Activated CD4-positive, alpha-beta T cell treated with anti-CD3 and anti-CD28 coated beads, Interleukin-2, Interleukin-6, amounts not matched to agents 100 ng/mL and 50 ng/mL, durations not matched to agents 16 hours and 8 hours (primary cell): ENCODE measurements around the gene HMCN1.

Experiments used
- DNase-seq: peaks from one replicate; pipeline ENCODE4 v3.0.0-alpha.2; 2020

The HMCN1 gene

DNA sequence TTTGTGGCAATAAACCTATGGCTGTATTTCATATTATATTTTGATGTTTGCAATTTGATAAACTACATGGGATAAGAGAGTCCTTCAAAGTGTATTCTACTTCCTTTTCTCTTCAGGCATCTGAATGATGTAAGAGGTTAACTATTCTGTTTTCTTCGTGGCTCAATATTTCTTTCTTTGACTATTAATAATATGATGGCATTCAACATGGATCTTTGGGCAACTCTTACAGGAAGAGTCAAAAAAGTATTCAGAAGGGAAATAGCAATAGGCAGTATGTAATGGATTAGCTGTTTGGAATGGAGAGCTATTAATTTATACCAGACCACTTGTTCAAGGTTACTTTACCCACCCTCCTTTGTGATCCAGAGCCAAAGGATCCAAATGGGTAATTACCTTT, 74.4 kb downstream of the HMCN1 start:
- no peak for DNase-seq

DNA sequence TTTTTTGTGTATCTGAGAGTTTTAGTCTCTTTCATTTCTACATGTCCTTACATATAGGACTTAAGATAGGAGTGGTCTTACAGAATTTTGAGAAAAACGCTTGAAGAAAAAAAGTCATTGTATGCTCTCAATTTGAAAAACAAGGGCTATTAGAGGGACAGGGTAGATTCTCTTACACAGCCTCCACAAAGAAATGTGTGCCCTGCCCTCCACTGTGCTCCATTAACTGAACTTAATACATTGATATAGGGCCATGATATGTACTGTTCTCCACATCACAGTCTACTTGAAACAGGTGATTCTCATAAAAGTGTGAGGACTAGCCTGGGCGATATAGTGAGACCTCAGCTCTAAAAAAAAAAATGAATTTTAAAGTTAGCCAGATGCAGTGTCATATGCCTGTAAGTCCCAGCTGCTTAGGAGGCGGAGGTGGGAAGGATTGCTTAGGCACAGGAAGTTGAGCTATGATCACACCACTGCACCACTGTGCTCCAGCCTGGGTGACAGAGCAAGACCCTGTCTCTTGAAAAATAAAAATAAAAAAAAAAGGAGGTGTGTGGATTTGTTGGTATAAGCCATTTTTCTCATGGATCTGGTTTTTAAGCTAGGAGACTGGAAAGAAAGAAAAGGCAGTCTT, 77.0 kb downstream of the HMCN1 start:
- DNase-seq, result no peak

DNA sequence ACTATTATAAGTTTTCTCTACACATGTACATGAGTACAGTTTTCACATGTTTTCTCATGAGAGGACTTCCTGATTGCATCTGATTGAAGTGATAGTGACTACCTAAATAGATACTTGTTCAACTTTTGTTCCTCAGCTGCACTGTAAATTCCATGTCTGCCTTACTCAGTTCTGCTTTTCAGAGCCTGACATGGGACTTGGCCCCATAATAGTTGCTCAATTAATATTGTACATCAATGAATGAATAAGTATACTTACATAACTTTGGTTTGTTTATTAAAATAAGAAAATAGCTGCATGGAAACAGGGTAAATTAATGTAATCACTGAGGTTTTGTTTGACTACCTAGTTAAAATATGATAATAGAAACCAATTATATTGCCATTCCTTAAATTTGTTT, 78.7 kb downstream of the HMCN1 start:
- no peak for DNase-seq

DNA sequence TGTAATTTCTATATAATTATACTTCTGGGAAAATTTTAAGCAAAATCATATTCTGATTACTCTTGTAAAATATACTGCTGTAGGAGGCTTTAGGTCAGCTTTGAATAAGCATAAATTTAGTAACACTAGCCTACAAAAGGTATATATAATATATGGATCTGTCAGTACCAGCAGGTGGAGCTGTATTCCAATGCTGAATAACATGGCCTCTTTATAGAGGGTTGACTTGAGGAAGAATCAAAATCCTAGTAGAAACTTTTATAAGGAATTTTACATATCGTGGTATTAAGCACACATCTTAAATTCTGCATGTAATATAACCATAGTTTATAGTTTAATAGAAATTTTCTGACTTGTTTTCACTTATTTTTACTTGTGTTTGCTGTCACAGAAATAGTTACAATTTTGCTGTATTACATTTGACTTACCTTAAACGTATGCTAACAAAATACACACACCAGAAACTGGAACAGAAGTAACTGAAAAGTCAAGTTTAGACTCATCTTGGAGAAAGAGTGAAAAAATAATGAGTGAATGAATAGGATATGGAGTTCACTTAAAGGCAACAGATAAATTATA, 79.3 kb downstream of the HMCN1 start:
- DNase-seq, result peak; percentile 42

DNA sequence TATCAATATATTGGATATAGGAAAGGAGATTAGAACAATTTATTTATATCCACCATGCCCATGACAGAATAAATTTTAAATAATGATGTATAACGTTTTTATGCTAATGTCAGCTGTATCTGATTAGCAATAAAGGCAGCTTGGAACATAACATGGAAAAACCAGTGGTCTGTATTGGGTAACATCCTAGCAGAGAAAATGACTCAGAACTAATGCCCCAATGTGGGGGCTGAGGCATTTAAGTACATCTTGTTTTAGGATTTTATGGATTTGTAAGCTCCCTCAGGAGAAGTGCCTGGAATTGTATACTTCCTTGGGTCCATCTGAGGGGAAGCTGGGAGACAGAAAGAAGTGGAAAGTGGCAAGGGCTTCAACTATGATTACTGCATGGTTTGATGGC, 82.3 kb downstream of the HMCN1 start:
- DNase-seq, result no peak

DNA sequence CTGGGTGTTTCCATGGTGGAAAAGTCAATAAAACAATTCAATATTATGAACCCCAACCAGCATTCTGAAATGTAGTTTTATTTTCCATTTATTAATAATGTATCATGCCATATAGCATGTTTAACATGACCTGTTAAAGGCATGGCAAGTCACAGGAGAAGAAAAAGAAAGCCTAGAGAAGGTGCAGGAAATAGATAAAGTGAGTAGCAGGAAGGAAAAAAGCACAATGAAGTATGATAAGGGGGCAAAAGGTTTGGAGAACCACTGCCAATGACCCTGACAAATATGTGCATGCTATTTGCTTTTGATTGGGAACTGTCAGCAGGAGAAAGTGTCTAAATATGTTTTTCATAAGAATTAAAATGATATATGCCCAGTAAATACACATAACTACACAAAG, 85.6 kb downstream of the HMCN1 start:
- DNase-seq, result no peak

DNA sequence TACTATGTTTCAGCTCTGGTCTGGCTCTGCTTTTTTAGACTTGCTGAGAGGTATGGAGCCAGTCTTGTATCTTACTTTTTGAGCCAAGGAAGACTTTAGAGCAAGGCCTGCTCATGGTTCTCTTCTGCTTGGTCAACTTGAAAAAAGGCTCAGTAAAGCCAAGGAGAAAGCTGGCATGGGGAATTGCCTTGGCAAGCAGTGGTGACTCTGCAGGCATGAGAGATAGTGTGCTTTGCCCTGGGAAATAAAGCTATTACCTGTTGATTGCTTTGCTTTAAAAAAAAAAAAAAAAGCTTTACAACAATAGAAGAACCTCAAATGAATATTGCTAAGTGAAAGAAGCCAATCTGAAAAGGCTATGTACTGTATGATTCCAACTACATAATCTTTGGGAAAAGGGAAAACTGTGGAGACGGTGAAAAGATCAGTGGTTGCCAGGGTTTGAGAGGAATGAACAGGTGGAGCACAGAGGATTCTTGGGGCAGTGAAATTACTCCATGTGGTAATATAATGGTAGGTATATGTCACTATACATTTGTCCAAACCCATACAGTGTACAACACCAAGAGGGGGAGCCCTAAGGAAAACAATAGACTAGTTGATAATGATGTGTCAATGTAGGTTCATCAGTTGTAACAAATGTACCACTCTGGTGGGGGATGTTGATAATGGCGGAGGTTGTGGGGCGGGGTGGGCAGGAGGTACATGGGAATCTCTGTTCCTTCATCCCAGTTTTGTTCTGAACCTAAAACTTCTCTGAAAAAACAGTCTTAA, 87.6 kb downstream of the HMCN1 start:
- DNase-seq, result no peak

DNA sequence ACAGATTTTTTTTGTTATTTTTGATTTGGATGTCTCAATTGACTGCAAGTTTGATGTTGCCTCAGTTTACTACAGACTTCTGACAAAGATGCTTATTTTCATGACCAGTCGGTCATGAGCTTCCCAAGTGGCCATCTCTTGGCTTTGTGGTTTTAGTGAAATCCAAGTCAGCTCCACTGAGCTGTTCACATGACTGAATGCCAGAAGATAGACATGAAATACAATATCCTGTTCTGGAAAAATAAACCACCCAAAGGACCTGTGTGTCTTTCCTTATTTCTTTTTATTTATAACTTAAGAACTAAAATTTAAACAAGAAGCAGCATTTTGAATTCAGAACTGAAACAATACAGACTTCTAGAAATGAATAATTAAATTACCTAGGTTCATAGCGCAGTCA, 89.3 kb downstream of the HMCN1 start:
- DNase-seq, result no peak

DNA sequence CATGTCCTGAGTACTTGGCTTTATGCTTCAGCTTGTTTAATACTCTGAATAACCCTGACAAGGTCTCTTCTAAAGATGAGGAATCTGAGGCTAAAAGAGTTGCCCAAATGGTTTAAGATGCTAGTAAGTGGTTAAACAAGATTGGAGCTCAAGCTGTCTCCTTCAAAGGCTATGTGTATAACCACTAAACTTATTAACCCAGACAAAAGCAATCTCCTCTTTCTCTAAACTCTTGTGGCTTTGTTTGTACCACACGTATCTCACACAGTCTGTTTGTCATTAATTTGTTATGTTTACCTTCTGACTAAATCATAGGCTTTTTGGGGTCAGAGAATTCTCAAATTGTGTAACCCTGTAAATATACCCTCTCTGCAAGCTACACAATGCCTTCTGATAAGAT, 89.9 kb downstream of the HMCN1 start:
- DNase-seq, result no peak

DNA sequence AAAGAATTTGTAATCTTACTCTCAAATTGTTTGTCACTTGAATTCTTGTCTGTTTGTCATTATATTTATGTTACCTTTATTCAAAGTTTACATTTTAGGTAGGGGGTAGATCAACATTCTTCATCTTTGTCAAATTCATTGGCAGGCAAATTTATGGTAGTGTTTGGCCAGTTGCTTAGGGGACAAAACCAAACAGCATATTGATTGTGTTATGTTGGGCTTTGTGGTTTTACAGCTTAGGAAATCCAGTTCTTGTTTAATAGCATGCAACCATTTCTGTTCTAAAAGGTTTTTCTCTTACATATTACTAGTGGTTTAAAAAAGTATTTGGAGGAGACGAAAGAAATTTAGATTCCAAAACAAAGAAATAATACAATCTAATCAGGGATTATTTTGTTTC, 91.4 kb downstream of the HMCN1 start:
- no peak for DNase-seq

DNA sequence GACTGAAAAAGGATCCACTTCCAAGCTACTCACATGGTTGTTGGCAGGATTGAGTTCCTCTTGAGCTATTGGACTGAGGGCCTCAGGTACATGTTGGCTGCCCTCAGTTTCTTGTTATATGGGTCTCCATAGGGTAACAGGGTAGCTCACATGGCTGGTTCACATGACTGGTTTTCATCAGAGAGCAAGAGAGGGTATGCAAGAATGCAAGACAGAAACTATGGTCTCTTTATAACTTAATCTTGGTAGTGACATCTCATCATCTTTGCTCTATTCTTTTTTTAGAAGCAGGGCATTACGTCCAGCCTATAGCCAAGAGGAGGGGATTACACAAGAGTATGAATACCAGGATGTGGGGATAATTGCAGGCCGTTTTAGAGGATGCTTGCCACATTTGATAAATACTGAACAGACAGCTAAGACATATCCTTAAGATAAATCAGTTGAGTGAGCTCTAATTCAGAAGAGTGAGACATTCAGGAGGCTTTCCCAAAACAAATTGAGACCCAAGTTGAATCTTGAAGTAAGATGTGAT, 100.2 kb downstream of the HMCN1 start:
- DNase-seq, result no peak

DNA sequence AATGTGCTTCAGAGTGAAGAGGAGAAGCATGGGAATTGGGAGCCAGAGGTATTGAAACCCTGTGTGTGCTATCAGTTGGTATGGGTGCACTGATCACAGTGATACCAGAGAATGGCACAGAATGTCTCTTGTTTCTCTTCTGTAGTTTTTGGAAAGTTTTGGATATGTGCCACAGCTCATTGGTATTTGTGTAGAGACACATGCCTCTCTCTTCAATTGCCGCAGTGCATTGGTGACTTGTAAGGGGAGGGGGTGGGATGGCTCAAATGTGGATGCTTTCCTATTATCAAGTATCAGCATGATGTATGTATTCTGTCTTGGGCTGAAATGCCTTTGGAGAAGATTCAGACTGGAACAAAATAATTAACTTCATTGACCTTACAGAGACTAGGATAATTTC, 101.0 kb downstream of the HMCN1 start:
- no peak for DNase-seq

DNA sequence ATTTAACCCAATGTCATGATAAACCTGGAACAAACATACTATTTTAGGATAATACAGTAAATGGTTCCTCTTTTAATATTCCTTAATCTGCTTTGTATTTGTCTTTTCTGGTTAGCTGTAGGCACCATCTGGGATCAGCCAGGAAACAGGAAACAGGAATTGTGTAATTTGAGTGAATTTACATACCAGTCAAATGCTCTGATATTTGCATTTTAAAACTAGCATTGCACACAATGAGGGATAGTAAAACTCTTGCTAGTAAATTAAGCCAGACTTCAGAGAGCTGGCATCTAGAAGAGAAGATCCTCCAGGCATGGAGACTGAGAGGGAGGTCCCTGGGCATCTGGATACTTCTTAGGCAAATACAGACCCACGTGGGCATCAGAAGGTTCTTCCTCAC, 103.5 kb downstream of the HMCN1 start:
- DNase-seq, result no peak

DNA sequence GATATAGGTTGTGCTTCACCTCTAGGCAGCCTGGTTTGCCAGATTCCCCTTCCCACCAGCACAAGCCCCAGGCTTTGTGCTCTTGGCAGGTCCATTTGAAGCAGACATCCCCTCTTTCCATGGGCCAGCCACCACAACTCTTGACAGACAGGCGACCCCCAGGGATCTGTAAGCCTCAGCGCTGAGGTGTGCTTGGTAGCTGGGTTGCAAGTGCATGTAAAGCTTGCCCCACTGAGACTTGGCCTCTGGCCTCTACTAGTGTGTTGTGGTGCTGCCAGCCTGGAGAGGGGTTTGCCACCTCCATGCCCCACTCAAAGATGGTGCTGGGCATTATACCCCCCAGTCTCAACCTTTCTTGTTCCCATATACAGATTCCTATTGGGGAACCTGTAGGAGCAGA, 103.9 kb downstream of the HMCN1 start:
- no peak for DNase-seq

DNA sequence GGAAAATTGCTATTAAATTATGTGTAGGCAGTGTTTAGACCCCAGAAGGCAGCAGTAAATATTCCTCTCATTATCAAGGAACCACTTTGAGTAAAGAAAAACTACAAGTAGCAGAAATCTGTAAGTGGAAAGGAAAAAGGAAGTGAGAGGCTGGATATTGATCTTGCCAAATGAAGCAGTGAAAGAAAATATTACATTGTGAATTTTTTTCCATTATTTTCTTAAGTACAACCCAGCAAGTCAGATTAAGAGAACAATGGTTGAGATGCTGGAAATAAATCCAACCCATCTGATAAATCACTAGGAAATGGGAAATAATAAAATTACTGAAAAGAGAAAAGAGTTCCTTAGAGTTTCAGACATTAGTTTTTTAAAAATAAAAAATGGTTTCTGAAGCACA, 106.7 kb downstream of the HMCN1 start:
- DNase-seq, result no peak

DNA sequence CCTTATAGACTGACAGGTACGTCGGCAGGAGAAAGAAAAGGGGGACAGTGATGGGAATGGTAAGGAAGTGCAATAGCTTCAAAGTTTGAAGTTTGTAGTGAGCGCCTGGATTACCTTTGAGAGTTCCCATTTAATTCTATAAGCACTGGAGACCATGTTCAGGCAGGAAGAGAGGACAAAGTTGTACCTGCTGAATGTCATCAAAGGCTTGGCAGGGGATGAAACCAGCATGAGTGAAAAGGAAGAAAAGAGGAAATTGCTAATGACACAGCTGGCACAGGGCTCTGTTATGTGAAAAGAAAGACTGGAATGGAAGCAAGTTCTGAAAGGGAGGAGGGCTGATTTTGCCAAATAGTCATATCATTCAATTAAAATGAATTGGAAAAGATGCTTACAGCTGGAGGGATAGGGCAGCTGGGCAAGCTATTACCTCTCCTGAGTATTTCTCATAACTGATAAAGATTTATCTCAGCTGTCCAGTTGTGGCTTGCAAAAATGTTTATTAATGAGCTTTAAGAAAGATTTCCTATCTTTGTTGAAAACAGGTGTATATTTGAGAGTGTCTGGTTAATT, 109.2 kb downstream of the HMCN1 start:
- no peak for DNase-seq

DNA sequence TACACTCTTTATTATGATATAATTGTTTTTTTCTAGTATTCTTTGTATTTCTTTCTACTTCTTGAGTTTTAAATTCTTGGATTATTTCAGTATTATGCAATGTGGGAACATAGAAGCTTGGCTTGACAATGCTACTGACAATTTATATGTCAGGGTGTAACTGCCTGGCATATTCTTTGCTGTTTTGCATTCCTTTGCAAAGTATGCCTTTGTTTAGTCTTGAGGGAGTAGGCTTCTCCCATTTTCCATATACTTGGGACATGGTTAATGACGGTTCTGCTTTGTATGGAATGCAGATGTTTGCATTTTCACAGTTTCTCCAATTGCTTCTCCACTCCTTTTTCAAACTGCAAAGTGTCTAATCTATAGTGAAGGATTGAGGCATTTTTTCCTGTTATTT, 109.8 kb downstream of the HMCN1 start:
- DNase-seq, result no peak

DNA sequence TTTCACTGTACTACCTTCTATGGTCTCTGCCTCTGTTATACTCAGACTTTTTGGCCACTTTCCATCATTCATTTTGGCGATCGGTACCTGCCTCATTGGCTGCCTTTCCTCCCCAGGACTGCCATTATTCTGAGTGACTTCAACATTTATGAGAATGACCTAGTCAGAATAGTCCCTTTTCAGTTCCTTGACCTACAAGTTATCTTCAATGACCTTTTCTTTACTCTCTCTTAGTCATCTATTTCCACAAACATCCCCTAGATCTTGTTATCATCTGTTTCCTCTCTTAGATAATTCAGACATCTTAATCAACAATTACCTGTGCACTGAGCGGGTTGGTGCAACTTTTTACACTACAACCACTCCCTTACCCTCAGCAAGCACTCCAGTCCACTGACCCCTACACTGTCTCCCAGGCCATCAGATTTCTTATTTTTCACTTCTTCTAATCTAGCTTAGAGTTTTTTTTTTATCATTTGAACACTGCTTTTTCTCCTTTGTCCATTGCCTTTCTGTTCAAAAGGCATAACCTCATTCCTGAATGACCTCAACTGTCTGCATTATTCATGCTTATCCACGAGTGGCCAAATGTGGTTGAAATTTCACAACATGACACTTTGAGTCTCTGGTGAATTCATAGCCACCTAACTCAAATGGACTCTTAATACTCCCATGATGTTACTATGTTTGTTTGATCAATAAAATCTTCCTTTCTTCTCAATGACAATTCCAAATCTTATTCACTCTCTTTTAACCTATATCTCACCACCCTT, 112.7 kb downstream of the HMCN1 start:
- no peak for DNase-seq

DNA sequence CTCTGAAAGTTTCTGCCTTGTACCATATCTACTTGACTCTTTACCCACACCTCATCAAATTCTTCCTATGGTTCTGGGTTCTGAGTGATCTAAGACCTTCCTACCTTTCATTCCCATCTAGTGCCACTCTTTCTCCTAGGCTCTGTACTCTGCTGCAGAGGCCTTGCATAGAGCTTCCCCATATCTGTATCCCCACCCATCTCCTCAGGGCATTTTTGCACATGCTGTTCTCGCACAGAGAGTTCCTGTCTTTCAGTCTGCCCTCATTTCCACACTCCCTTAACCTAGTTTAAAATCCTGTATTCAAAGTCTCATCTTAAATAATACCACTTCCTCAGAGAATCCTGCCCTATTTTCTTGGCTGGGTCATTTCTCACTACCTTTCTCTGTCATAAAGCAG, 114.8 kb downstream of the HMCN1 start:
- DNase-seq, result no peak

DNA sequence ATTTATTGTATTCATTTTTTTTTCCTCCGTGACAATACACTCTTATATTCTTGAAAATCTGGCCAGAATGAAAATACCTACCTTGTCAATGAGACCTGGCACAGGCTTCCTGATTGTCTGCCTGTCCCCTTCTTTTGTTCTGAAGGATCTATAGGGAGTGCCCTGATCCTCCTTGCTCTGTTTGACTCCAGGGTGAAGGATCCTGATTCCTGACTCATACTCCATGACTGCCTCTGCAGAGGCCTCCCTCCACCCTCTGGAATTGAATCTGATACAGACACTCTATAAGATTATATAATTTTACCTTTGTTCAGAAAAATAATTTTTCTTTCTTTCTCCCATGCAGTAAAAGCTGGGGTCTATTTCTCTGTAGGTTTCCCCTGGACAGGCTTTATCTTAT, 116.2 kb downstream of the HMCN1 start:
- no peak for DNase-seq

DNA sequence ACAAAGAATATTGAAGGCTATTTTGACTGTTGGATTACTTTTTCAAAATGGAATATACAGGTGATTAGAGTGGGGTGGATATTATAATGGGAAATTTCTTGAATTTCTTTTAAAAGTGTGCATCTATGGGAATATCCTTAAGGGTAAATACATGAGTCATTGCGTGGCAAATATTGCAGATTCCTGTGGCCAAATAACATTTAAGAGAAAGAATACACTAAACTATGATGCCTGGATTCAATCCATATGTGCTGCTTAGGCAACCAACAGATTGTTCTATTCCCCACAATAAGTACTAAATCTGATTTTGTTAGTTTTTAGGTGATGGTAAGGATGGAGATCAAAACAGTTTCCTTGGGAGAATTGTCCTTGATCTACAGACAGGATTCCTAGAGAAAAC, 119.5 kb downstream of the HMCN1 start:
- DNase-seq, result no peak

DNA sequence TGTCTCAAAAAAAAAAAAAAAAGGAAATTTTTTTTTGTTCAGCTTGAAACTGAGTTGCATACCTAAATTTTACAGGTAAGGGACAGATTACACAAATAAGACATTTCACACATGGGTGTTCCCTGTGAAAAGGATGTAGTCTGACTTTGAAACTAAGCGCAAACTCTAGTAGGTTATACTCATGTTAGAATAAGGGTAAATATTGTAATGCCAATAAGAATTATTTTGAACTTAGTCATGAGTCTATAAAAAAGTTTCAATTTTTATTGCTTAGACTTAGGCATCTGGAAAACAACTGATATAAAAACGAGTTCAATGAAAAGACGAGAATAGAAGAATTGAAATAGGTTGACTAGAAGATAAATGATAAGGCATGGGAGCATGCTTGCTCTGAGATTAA, 122.3 kb downstream of the HMCN1 start:
- no peak for DNase-seq

DNA sequence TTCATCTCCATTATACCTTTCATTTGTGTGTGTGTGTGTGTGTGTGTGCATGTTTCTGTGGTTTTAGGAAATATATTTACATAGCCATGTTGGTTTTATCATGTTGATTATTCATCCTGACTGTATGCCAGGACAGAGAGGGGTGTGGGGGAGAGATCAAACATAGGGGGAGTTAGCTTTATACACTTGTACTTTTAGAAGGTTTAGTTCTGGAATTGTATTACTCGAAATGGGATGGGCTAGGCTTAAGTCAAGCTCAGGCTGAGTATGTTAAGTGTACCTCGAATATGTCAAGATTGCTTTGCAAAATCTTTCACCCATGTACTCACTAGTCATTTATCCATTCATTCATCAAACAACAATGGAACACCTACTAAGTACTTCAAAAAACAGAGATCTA, 123.3 kb downstream of the HMCN1 start:
- no peak for DNase-seq
